Measurements from ENCODE around the gene TMEM80. TPM values are rescaled to one million over a fixed set of nuclear protein-coding genes. Genes with fewer than 3 reads are reported as not detected.
A peak's percentile ranks its signal among the peaks of the same experiment; 100 is the strongest.
"Not testable (repeated sequence)": the region's sequence is repeated elsewhere in the genome, so short reads cannot be mapped to it uniquely, and the experiment has no call there.

The TMEM80 gene
- total and polyA plus RNA-seq, 4 experiments from 2014 or later = 27.0 to 47.3 (median 38.6) TPM

DNA sequence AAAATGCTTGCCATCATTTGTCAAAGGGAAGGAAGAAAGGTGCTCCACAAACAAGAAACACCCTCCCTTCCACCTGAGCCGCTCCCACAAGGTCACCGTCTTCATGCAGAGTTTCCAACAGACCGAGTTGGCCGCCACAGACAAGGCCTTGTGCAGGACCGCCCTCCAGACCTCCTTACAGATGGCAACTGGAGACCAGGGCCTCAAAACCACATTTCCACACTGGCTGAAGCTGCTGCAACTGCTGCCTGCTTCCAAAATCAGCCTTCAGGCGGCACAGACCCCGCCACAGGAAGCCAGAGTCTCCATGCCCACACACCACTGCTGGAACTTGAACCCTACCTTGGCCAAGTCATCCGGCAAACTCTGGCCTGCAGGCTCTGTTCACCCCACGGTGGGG is 6.9 kb upstream of the TMEM80 start:
- H3K4me1 Mint-ChIP-seq = peaks cover 18 to 34% (median 30%) of the 10 kb centered on the region in 4 donors
- Histone ChIP-seq H3K4me3 (ENCODE audit: low read length in 2 of 2) (no peak overlapping the region), H3K4me1 (ENCODE audit: insufficient read depth, low read length) (peaks cover 34% of the 10 kb centered on the region), H3K27me3 (ENCODE audit: insufficient read depth, low read length) (no peaks in the 10 kb centered on the region), H3K27ac (ENCODE audit: low read depth, low read length) (no peak overlapping the region), H3K36me3 (ENCODE audit: insufficient read depth, low read length) (peaks cover 39% of the 10 kb centered on the region), H3K9me3 (ENCODE audit: control insufficient read depth in 1 of 2, low read length in 2 of 2) (no peaks in the 10 kb centered on the region)
- ChIA-PET CTCF (ENCODE audit: partially characterized antibody) (no interaction called here), POLR2A (ENCODE audit: partially characterized antibody) (no interaction called here)
- DNase-seq = peak in 1 of 5 donors; percentile 5
- peaks cover 0 to 2% (median 0%) of the 10 kb centered on the region in 8 donors for H3K9me3 Mint-ChIP-seq
- H3K27me3 Mint-ChIP-seq = no peaks in the 10 kb centered on the region
- H3K4me3 Mint-ChIP-seq = no peak overlapping the region
- no peak overlapping the region for H3K27ac Mint-ChIP-seq
- H3K36me3 Mint-ChIP-seq = peaks cover 33 to 42% of the 10 kb centered on the region in 2 donors
- intact Hi-C loops (cut with micrococcal nuclease) = no loop called here

DNA sequence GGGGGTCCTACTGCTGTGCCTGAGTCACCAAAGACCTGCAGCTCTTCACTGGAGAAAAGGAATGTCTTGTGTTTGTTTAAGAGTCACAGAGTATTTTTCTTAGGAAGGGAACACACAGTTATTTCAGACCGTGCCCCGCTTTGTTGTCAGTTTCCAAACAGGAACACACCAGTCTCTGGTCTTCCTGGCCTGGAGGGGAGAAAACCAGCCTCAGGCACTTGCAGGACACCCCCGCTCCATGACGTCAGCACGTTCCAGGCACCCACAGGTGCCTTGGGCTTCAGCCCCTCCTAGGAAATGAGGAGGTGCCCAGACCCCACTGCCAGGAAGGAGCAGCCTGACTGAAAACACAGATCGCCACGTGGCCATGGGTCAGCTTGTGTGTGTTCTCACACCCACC is 6.0 kb upstream of the TMEM80 start:
- H3K4me1 ChIP-seq (ENCODE audit: insufficient read depth, low read length) = peaks cover 41% of the 10 kb centered on the region
- intact Hi-C loops (cut with micrococcal nuclease) = no loop called here
- CTCF ChIA-PET (ENCODE audit: partially characterized antibody) = interaction anchor here (1.0 kb wide), 1 partner anchor 37 kb away, joined by 6 read pairs; no protein-coding TSS in a partner anchor

GRCh38 chr11:690244-690643 is 5.4 kb upstream of the TMEM80 start:
- intact Hi-C loops (cut with micrococcal nuclease); H3K27ac ChIP-seq (ENCODE audit: low read depth, low read length); H3K27me3 ChIP-seq (ENCODE audit: insufficient read depth, low read length); POLR2A ChIA-PET (ENCODE audit: partially characterized antibody); H3K9me3 ChIP-seq (ENCODE audit: control insufficient read depth in 1 of 2, low read length in 2 of 2); DNase-seq; H3K4me3 ChIP-seq (ENCODE audit: low read length in 2 of 2); CTCF ChIA-PET (ENCODE audit: partially characterized antibody); H3K27me3 Mint-ChIP-seq; H3K4me3 Mint-ChIP-seq; H3K9me3 Mint-ChIP-seq: not testable (repeated sequence)
- Histone ChIP-seq H3K4me1 (ENCODE audit: insufficient read depth, low read length) (peaks cover 41% of the 10 kb centered on the region), H3K36me3 (ENCODE audit: insufficient read depth, low read length) (peaks cover 31% of the 10 kb centered on the region)
- peaks cover 20 to 38% (median 32%) of the 10 kb centered on the region in 4 donors for H3K4me1 Mint-ChIP-seq
- H3K27ac Mint-ChIP-seq = peak overlapping the region in 5 of 7 donors; percentile 27 to 100 (median 85)
- H3K36me3 Mint-ChIP-seq = peaks cover 22 to 32% of the 10 kb centered on the region in 2 donors

More for the DNA sequence above, 6.0 kb upstream of the TMEM80 start:
- H3K27ac ChIP-seq (ENCODE audit: low read depth, low read length) = no peak overlapping the region
- H3K4me3 ChIP-seq (ENCODE audit: low read length in 2 of 2) = no peak overlapping the region
- peaks cover 20 to 38% (median 32%) of the 10 kb centered on the region in 4 donors for H3K4me1 Mint-ChIP-seq
- H3K36me3 ChIP-seq (ENCODE audit: insufficient read depth, low read length) = peaks cover 32% of the 10 kb centered on the region
- no peaks in the 10 kb centered on the region for H3K27me3 ChIP-seq (ENCODE audit: insufficient read depth, low read length)
- H3K27ac Mint-ChIP-seq = peak overlapping the region in 5 of 7 donors; percentile 15 to 83 (median 31)
- H3K9me3 ChIP-seq (ENCODE audit: control insufficient read depth in 1 of 2, low read length in 2 of 2) = no peaks in the 10 kb centered on the region
- POLR2A ChIA-PET (ENCODE audit: partially characterized antibody) = no interaction called here
- peak in 1 of 5 donors; percentile 2 for DNase-seq
- no peak overlapping the region for H3K4me3 Mint-ChIP-seq
- H3K27me3 Mint-ChIP-seq = no peaks in the 10 kb centered on the region
- H3K36me3 Mint-ChIP-seq = peaks cover 23 to 34% of the 10 kb centered on the region in 2 donors
- H3K9me3 Mint-ChIP-seq = no peaks in the 10 kb centered on the region

GRCh38 chr11:690738-691633 is 4.6 kb upstream of the TMEM80 start:
- H3K27ac ChIP-seq (ENCODE audit: low read depth, low read length) = no peak overlapping the region
- H3K4me3 ChIP-seq (ENCODE audit: low read length in 2 of 2) = no peak overlapping the region
- Mint-ChIP-seq H3K4me3 (peak overlapping the region in 4 of 8 donors; percentile 17 to 64 (median 54)), H3K4me1 (peaks cover 20 to 38% (median 33%) of the 10 kb centered on the region in 4 donors), H3K9me3 (no peaks in the 10 kb centered on the region), H3K27ac (peak overlapping the region in 6 of 7 donors; percentile 65 to 100 (median 84)), H3K27me3 (no peaks in the 10 kb centered on the region), H3K36me3 (peaks cover 22 to 32% of the 10 kb centered on the region in 2 donors)
- peaks cover 41% of the 10 kb centered on the region for H3K4me1 ChIP-seq (ENCODE audit: insufficient read depth, low read length)
- H3K9me3 ChIP-seq (ENCODE audit: control insufficient read depth in 1 of 2, low read length in 2 of 2) = no peaks in the 10 kb centered on the region
- ChIA-PET POLR2A (ENCODE audit: partially characterized antibody) (no interaction called here), CTCF (ENCODE audit: partially characterized antibody) (interaction anchor here (2.0 kb wide), 1 partner anchor 35 kb away, joined by 5 read pairs; no protein-coding TSS in a partner anchor)
- peaks cover 31% of the 10 kb centered on the region for H3K36me3 ChIP-seq (ENCODE audit: insufficient read depth, low read length)
- H3K27me3 ChIP-seq (ENCODE audit: insufficient read depth, low read length) = no peaks in the 10 kb centered on the region
- peak in 3 of 5 donors; percentile 14 to 34 (median 27) for DNase-seq
- intact Hi-C loops (cut with micrococcal nuclease) = no loop called here

- H3K36me3 Mint-ChIP-seq = peaks cover 14 to 27% of the 10 kb centered on the region in 2 donors
- intact Hi-C loops (cut with micrococcal nuclease) = no loop called here
- peaks cover 24 to 45% (median 37%) of the 10 kb centered on the region in 4 donors for H3K4me1 Mint-ChIP-seq
- CTCF ChIA-PET (ENCODE audit: partially characterized antibody) = interaction anchor here (2.0 kb wide), 1 partner anchor 34 kb away, joined by 5 read pairs; no protein-coding TSS in a partner anchor
- DNase-seq = peak in 1 of 5 donors; percentile 21
- H3K4me3 Mint-ChIP-seq = peak overlapping the region in 7 of 8 donors; percentile 10 to 68 (median 45)
- H3K4me1 ChIP-seq (ENCODE audit: insufficient read depth, low read length) = peaks cover 49% of the 10 kb centered on the region
- H3K27ac ChIP-seq (ENCODE audit: low read depth, low read length) = no peak overlapping the region
- H3K36me3 ChIP-seq (ENCODE audit: insufficient read depth, low read length) = peaks cover 24% of the 10 kb centered on the region
- H3K27me3 ChIP-seq (ENCODE audit: insufficient read depth, low read length) = no peaks in the 10 kb centered on the region
- no peaks in the 10 kb centered on the region for H3K27me3 Mint-ChIP-seq
- peak overlapping the region; percentile 14 to 100 (median 98) for H3K27ac Mint-ChIP-seq
- H3K4me3 ChIP-seq (ENCODE audit: low read length in 2 of 2) = no peak overlapping the region
- H3K9me3 Mint-ChIP-seq = no peaks in the 10 kb centered on the region
- no peaks in the 10 kb centered on the region for H3K9me3 ChIP-seq (ENCODE audit: control insufficient read depth in 1 of 2, low read length in 2 of 2)
- POLR2A ChIA-PET (ENCODE audit: partially characterized antibody) = no interaction called here
Observed at GRCh38 chr11:691710-692590, 3.7 kb upstream of the TMEM80 start.

DNA sequence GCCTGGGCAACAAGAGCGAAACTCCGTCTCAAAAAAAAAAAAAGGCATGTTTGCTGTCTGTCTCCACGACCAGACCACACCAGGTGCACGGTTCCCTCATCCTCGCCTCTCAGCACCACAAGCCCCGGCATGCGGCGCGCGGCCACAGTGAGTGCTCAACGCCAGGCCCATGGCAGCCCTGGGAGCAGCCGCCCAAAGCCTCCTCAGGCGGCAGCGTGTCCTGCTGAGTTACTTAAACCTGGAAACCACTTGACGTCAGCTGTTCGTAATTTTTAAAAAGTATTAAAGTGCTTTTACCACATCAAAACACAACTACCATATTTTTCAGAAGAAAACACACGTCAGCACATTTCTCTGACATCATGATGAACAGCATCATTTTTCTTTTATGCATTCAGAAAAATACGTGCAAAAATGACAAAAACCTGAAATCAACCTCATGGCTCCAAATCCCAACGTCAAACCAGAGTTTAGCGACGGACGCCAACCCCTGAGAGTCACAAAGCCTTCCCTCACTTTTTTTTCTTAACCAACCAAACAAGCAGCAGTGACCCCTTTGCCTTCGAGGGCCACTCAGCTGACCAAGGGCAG is 2.7 kb upstream of the TMEM80 start:
- intact Hi-C loops (cut with micrococcal nuclease) = no loop called here
- ChIA-PET POLR2A (ENCODE audit: partially characterized antibody) (interaction anchor here (6.6 kb wide), 1 partner anchor 31 kb away, joined by 109 read pairs; no protein-coding TSS in a partner anchor), CTCF (ENCODE audit: partially characterized antibody) (interaction anchor here (0.8 to 2.0 kb wide), 2 partner anchors 33 to 138 kb away, joined by 3 to 5 read pairs; no protein-coding TSS in a partner anchor)
- Histone ChIP-seq H3K9me3 (ENCODE audit: control insufficient read depth in 1 of 2, low read length in 2 of 2) (no peaks in the 10 kb centered on the region), H3K4me1 (ENCODE audit: insufficient read depth, low read length) (peaks cover 59% of the 10 kb centered on the region), H3K4me3 (ENCODE audit: low read length in 2 of 2) (no peak overlapping the region), H3K36me3 (ENCODE audit: insufficient read depth, low read length) (peaks cover 15% of the 10 kb centered on the region), H3K27ac (ENCODE audit: low read depth, low read length) (peak overlapping the region; percentile 33), H3K27me3 (ENCODE audit: insufficient read depth, low read length) (no peaks in the 10 kb centered on the region)
- H3K27me3 Mint-ChIP-seq = no peaks in the 10 kb centered on the region
- DNase-seq = peak; percentile 60 to 85 (median 80)
- peak overlapping the region; percentile 77 to 93 (median 84) for H3K4me3 Mint-ChIP-seq
- H3K36me3 Mint-ChIP-seq = peaks cover 4 to 18% of the 10 kb centered on the region in 2 donors
- peaks cover 32 to 54% (median 45%) of the 10 kb centered on the region in 4 donors for H3K4me1 Mint-ChIP-seq
- no peaks in the 10 kb centered on the region for H3K9me3 Mint-ChIP-seq
- peak overlapping the region; percentile 94 to 100 (median 98) for H3K27ac Mint-ChIP-seq
